GM12878 (cell line): Measurements from ENCODE around the gene ROBO1. TPM values are rescaled to one million over a fixed set of nuclear protein-coding genes. Genes with fewer than 3 reads are reported as not detected.

Experiments
- ATAC-seq: fragments of 200-7000 bp; cut with Tn5 transposase; 3 replicates; pipeline ENCODE4 v1.9.1; 2020; ENCODE audit warnings: mild to moderate bottlenecking, moderate library complexity
- BruUV-seq: library from RNA; stranded (reverse); fragments of 400-500 nt; replicated peaks from 2 replicates; lab custom pipeline; 2021; lab: Mats Ljungman, UMichigan
- CTCF ChIA-PET: fragments of 300-600 bp; sonication (Branson Sonifier 250); formaldehyde crosslinking; extraction: SDS; loops from one replicate; lab custom pipeline; 2021; ENCODE audit warnings: inconsistent platforms; lab: Yijun Ruan, JAX
- POLR2A ChIA-PET: fragments of 350-600 bp; formaldehyde crosslinking; extraction: SDS; loops from one replicate; lab custom pipeline; 2021; ENCODE audit warnings: inconsistent platforms; lab: Charles Lee
- RAD21 ChIA-PET: fragments of 300-600 bp; sonication (Branson Sonifier 250); formaldehyde crosslinking; loops from one replicate; lab custom pipeline; 2023; ENCODE audit warnings: antibody characterized with exemption; ENCODE audit not compliant: unreplicated experiment; lab: Charles Lee
- SMC1A ChIA-PET: fragments of 300-600 bp; sonication (Branson Sonifier 250); formaldehyde crosslinking; loops from one replicate; lab custom pipeline; 2023; ENCODE audit not compliant: unreplicated experiment, uncharacterized antibody; lab: Charles Lee
- DNase-seq: peaks from one replicate; pipeline ENCODE4 v3.0.0-alpha.2; 2011; ENCODE audit warnings: low read depth, low spot score
- FAIRE-seq: peaks from 3 replicates; lab custom pipeline; 2011; peaks lifted over from hg19 to GRCh38; lab: Jason Lieb, UNC
- H2AFZ ChIP-seq: 2 replicates; pipeline ENCODE4 v1.6.0; 2011; ENCODE audit warnings: low read depth, low read length, control low read depth; ENCODE audit not compliant: control insufficient read depth
- H3K27ac ChIP-seq: 2 replicates; pipeline ENCODE4 v1.5.1; 2011; ENCODE audit warnings: control low read depth; ENCODE audit not compliant: control insufficient read depth, insufficient read depth
- H3K27me3 ChIP-seq, 2 experiments: replicated peaks in 1 of 2; 2 replicates each; pipeline versions ENCODE4 v1.6.0 to v1.6.1; 2011; ENCODE audit warnings: low read length in 1 of 2; ENCODE audit not compliant: control insufficient read depth in 2 of 2, insufficient read depth in 2 of 2
- H3K36me3 ChIP-seq, 2 experiments: 2 replicates each; pipeline ENCODE4 v1.5.1; 2011; ENCODE audit warnings: low read length in 1 of 2; ENCODE audit not compliant: control insufficient read depth in 2 of 2, insufficient read depth in 2 of 2
- H3K4me1 ChIP-seq: 2 replicates; pipeline ENCODE4 v1.6.1; 2011; ENCODE audit warnings: mild to moderate bottlenecking, low read length, moderate library complexity, mixed read lengths; ENCODE audit not compliant: control insufficient read depth, insufficient read depth
- H3K4me2 ChIP-seq: 2 replicates; pipeline ENCODE4 v1.6.0; 2011; ENCODE audit warnings: control low read depth; ENCODE audit not compliant: control insufficient read depth, insufficient read depth
- H3K4me3 ChIP-seq: fragments of 200-600 bp; sonication (generic); 2 replicates; pipeline ENCODE4 v1.5.1; 2016
- H3K79me2 ChIP-seq: 2 replicates; pipeline ENCODE4 v1.6.0; 2011; ENCODE audit warnings: low read length; ENCODE audit not compliant: control insufficient read depth, insufficient read depth
- H3K9ac ChIP-seq: 2 replicates; pipeline ENCODE4 v1.8.0; 2011; ENCODE audit warnings: low read length, control low read depth, mixed read lengths; ENCODE audit not compliant: control insufficient read depth, insufficient read depth
- H3K9me3 ChIP-seq: replicated peaks from 3 replicates; pipeline ENCODE4 v1.5.1; 2011; ENCODE audit warnings: mild to moderate bottlenecking, low read length; ENCODE audit not compliant: control insufficient read depth, insufficient read depth
- H4K20me1 ChIP-seq: 2 replicates; pipeline ENCODE4 v1.6.0; 2011; ENCODE audit not compliant: control insufficient read depth, insufficient read depth
- CBX5 ChIP-seq: sonication (generic); IDR thresholded peaks from 2 replicates; pipeline ENCODE4 v1.6.1; 2016; ENCODE audit warnings: low read depth, moderate library complexity, mild to moderate bottlenecking, inconsistent platforms
- CREM ChIP-seq: IDR thresholded peaks from 2 replicates; pipeline ENCODE4 v1.6.1; 2014; ENCODE audit warnings: antibody characterized with exemption, low read depth
- ESRRA ChIP-seq: IDR thresholded peaks from 2 replicates; pipeline ENCODE4 v1.6.1; 2012; ENCODE audit warnings: mild to moderate bottlenecking, low read length, improper control_type of control experiment
- EZH2 ChIP-seq: IDR thresholded peaks from 2 replicates; pipeline ENCODE4 v1.6.1; 2012; ENCODE audit warnings: low read depth, mild to moderate bottlenecking, control low read depth, inconsistent platforms, low read length, borderline replicate concordance; ENCODE audit not compliant: control insufficient read depth
- IKZF2 ChIP-seq, 2 experiments: fragments of 450-650 bp; IDR thresholded peaks; 2 replicates each; pipeline ENCODE4 v1.6.1; 2017; ENCODE audit warnings: mild to moderate bottlenecking in 2 of 2, moderate library complexity in 2 of 2
- JUND ChIP-seq: IDR thresholded peaks from 2 replicates; pipeline ENCODE4 v1.6.1; 2012; ENCODE audit warnings: low read depth, mild to moderate bottlenecking, low read length, improper control_type of control experiment, moderate library complexity
- MTA3 ChIP-seq: IDR thresholded peaks from 2 replicates; pipeline ENCODE4 v1.6.1; 2012; ENCODE audit warnings: low read length, inconsistent platforms, borderline replicate concordance
- NR2C2 ChIP-seq: IDR thresholded peaks from 2 replicates; pipeline ENCODE4 v1.6.1; 2011; ENCODE audit warnings: borderline replicate concordance, low read depth; ENCODE audit not compliant: control insufficient read depth, insufficient read length
- NRF1 ChIP-seq: conservative IDR thresholded peaks from 2 replicates; pipeline ENCODE4 v1.6.1; 2011; ENCODE audit warnings: mild to moderate bottlenecking, low read depth, low read length, improper control_type of control experiment
- TCF3 ChIP-seq: IDR thresholded peaks from 2 replicates; pipeline ENCODE4 v1.6.1; 2012; ENCODE audit warnings: low read depth, mild to moderate bottlenecking, low read length, borderline replicate concordance; ENCODE audit not compliant: insufficient read depth
- ZNF24 ChIP-seq: fragments of 450-650 bp; IDR thresholded peaks from 2 replicates; pipeline ENCODE4 v1.6.1; 2017; ENCODE audit warnings: antibody characterized with exemption, mild to moderate bottlenecking
- WGBS: methylation state at CpG from one replicate; pipeline ENCODE4 v1.1.6; 2016; ENCODE audit warnings: low lambda C conversion rate; ENCODE audit not compliant: insufficient replicate concordance, insufficient coverage; ENCODE audit errors: missing lambda C conversion rate; 5-methylcytosine and 5-hydroxymethylcytosine counted together
- in situ Hi-C: fragments of 300-500 bp; cut with MboI; formaldehyde crosslinking; loops from 9 replicates; pipeline ENCODE4 v1.14.3; 2018; ENCODE audit warnings: mixed read lengths
- intact Hi-C: fragments of 100-400 bp; cut with micrococcal nuclease; formaldehyde crosslinking; loops from one replicate; pipeline ENCODE4 v1.14.2; 2022; ENCODE audit not compliant: unreplicated experiment
- polyA plus RNA-seq, 11 experiments: library from polyadenylated mRNA; depleted of rRNA in 4 of 11; unstranded in 6 of 11; stranded (reverse) in 5 of 11; fragments of >200 nt; fragmentation: Nextera tagmentation in 4 of 11; fragmentation: Illumina TruSeq in 1 of 11; extraction: Ambion mirVana in 4 of 11; extraction: Trizol in 1 of 11; gene quantifications; 1 replicate in 1 of 11; 2 replicates in 10 of 11; pipeline versions ENCODE4 v1.2.1 to v1.2.3, GENCODE V29; 2011 to 2016; ENCODE audit warnings: inconsistent platforms in 2 of 11, missing spikeins in 2 of 11, low read depth in 1 of 11
- total RNA-seq, 4 experiments: library from RNA; depleted of rRNA in 3 of 4; stranded (reverse); fragments of >200 nt in 3 of 4; fragmentation: Illumina TruSeq in 1 of 4; extraction: Trizol in 1 of 4; gene quantifications; 2 replicates each; pipeline versions ENCODE4 v1.2.1 to v1.2.3, GENCODE V29; 2013 to 2021
- TF ChIP-seq, protein P1 (sequence below): IDR thresholded peaks from 2 replicates; pipeline ENCODE4 v1.6.1; 2011; ENCODE audit warnings: borderline replicate concordance, low read depth, mild to moderate bottlenecking, moderate library complexity, low read length; ENCODE audit not compliant: insufficient read depth, poor library complexity, severe bottlenecking
- TF ChIP-seq, protein P2 (sequence below): fragments of 450-650 bp; IDR thresholded peaks from 2 replicates; pipeline ENCODE4 v1.6.1; 2016; ENCODE audit warnings: mild to moderate bottlenecking, moderate library complexity, borderline replicate concordance

Gene ROBO1
- total and polyA plus RNA-seq, 10 of the 15 experiments (the other 5 are each of a cell fraction or from before 2014, with no cell fraction given) = 0.29 to 46.5 (median 1.2) TPM

DNA sequence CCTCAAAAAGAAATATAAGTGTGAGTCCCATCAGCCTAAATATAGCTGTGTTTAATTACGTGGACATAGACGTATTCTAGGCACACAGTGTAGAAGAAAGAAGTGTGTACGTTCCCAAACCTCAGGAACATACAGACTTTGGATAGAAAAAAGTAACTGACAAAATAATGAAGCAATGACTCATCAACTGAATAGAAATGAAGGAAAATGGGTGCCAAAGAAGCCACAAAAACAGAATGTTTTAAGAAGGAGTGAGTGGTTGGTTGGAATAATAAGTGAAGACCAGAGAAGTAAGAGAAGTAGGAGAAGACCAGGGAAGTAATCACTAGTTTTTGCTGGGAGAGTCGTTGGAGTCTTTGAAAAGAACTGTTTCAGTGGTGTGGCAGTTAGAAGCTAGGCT lies 518.1 kb downstream of the ROBO1 start:
- Histone ChIP-seq H3K9me3 (no peaks in the 10 kb centered on the region), H3K4me3 (no peak overlapping the region), H2AFZ (no peak overlapping the region), H3K27me3 (no peaks in the 10 kb centered on the region), H3K4me1 (no peaks in the 10 kb centered on the region), H4K20me1 (no peaks in the 10 kb centered on the region), H3K36me3 (no peaks in the 10 kb centered on the region), H3K9ac (no peak overlapping the region), H3K79me2 (no peaks in the 10 kb centered on the region), H3K4me2 (no peak overlapping the region), H3K27ac (no peak overlapping the region)
- ChIA-PET RAD21 (no interaction called here), POLR2A (no interaction called here), CTCF (interaction anchor here (1.1 kb wide), 1 partner anchor 112 kb away, joined by 4 read pairs; no protein-coding TSS in a partner anchor), SMC1A (no interaction called here)
- TF ChIP-seq NRF1 (no peak), TCF3 (no peak), CREM (no peak)
- DNase-seq (no peak), ATAC-seq (no peak), FAIRE-seq (no peak)
- WGBS = 2% methylated on average over 4 of the region's 4 CpGs
- intact Hi-C loops (no loop called here), in situ Hi-C loops (no loop called here)
- BruUV-seq = no TSS peak

DNA sequence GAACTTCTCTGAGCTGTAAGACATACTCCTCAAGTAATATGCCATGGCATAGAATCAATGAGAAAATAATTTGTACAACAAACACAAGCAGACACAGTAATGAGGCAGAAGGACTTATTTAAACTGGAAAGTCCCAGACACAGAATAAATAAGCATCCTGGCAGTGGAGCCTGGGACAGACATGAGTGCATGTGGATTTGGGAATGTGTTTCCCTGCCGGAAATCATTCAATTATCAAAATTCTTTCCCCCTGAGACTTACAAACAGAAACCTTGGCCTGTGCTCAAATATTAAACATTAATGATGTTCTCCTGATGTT lies 520.1 kb downstream of the ROBO1 start:
- POLR2A ChIA-PET = no interaction called here
- WGBS = 67% methylated on average over 1 of the region's 1 CpG
- no peak for ATAC-seq

More for the DNA sequence above, 520.1 kb downstream of the ROBO1 start:
- FAIRE-seq (no peak), DNase-seq (no peak)
- no peak overlapping the region for H3K27ac ChIP-seq
- no peaks in the 10 kb centered on the region for H3K9me3 ChIP-seq
- ChIA-PET CTCF (interaction anchor here (1.5 kb wide), 1 partner anchor 114 kb away, joined by 4 read pairs; no protein-coding TSS in a partner anchor), RAD21 (no interaction called here), SMC1A (interaction anchor here (0.9 kb wide), 1 partner anchor 13 kb away, joined by 3 read pairs; no protein-coding TSS in a partner anchor)
- no peaks in the 10 kb centered on the region for H4K20me1 ChIP-seq
- H2AFZ ChIP-seq = no peak overlapping the region
- no peak overlapping the region for H3K4me3 ChIP-seq
- H3K9ac ChIP-seq = no peak overlapping the region
- in situ Hi-C loops = no loop called here
- no peaks in the 10 kb centered on the region for H3K36me3 ChIP-seq
- no TSS peak for BruUV-seq
- H3K79me2 ChIP-seq = no peaks in the 10 kb centered on the region
- intact Hi-C loops = no loop called here
- no peaks in the 10 kb centered on the region for H3K27me3 ChIP-seq
- TF ChIP-seq ZNF24 (no peak), CREM (no peak), IKZF2 (IDR thresholded peaks at IDR 0.05) (no peak), EZH2 (no peak), MTA3 (no peak), NR2C2 (no peak), ESRRA (no peak), CBX5 (no peak), JUND (no peak)
- TF ChIP-seq, protein P1, sequence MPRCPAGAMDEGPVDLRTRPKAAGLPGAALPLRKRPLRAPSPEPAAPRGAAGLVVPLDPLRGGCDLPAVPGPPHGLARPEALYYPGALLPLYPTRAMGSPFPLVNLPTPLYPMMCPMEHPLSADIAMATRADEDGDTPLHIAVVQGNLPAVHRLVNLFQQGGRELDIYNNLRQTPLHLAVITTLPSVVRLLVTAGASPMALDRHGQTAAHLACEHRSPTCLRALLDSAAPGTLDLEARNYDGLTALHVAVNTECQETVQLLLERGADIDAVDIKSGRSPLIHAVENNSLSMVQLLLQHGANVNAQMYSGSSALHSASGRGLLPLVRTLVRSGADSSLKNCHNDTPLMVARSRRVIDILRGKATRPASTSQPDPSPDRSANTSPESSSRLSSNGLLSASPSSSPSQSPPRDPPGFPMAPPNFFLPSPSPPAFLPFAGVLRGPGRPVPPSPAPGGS = no peak
- TF ChIP-seq, protein P2, sequence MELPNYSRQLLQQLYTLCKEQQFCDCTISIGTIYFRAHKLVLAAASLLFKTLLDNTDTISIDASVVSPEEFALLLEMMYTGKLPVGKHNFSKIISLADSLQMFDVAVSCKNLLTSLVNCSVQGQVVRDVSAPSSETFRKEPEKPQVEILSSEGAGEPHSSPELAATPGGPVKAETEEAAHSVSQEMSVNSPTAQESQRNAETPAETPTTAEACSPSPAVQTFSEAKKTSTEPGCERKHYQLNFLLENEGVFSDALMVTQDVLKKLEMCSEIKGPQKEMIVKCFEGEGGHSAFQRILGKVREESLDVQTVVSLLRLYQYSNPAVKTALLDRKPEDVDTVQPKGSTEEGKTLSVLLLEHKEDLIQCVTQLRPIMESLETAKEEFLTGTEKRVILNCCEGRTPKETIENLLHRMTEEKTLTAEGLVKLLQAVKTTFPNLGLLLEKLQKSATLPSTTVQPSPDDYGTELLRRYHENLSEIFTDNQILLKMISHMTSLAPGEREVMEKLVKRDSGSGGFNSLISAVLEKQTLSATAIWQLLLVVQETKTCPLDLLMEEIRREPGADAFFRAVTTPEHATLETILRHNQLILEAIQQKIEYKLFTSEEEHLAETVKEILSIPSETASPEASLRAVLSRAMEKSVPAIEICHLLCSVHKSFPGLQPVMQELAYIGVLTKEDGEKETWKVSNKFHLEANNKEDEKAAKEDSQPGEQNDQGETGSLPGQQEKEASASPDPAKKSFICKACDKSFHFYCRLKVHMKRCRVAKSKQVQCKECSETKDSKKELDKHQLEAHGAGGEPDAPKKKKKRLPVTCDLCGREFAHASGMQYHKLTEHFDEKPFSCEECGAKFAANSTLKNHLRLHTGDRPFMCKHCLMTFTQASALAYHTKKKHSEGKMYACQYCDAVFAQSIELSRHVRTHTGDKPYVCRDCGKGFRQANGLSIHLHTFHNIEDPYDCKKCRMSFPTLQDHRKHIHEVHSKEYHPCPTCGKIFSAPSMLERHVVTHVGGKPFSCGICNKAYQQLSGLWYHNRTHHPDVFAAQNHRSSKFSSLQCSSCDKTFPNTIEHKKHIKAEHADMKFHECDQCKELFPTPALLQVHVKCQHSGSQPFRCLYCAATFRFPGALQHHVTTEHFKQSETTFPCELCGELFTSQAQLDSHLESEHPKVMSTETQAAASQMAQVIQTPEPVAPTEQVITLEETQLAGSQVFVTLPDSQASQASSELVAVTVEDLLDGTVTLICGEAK = no peak
- H3K4me2 ChIP-seq = no peak overlapping the region
- H3K4me1 ChIP-seq = no peaks in the 10 kb centered on the region
